Hepatocyte (in vitro differentiated cells): ENCODE data around the gene SLC6A11.

ENCODE experiments used
- EZH2 ChIP-seq: fragments of 200-600 bp; sonication (generic); IDR thresholded peaks from 2 replicates; pipeline ENCODE4 v1.6.1; 2016; ENCODE audit warnings: antibody characterized with exemption, mild to moderate bottlenecking, borderline replicate concordance
- TF ChIP-seq, protein P1 (sequence below): fragments of 200-600 bp; sonication (generic); IDR thresholded peaks from 2 replicates; pipeline ENCODE4 v1.5.1; 2016; ENCODE audit warnings: antibody characterized with exemption, mild to moderate bottlenecking; ENCODE audit not compliant: poor library complexity

DNA sequence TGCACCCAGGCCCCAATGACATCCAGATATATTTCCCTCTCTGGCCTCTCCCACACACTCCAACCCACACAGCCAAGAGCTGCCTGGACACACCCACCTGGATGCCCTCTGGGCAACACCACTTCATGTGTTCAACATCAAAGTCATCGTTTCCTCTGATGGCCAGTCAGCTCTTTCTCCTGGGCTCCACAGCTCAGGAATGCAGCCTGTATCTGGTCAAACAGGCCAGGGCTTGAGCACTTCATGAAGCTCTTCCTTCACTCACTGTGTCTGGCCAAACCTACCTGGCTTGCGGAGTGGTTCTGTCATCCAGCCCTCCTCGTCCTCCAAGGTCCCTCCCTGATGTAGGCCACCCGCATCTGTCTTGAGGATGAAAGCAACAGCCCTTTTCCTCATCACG is 35.8 kb upstream of the SLC6A11 start:
- TF ChIP-seq, protein P1, sequence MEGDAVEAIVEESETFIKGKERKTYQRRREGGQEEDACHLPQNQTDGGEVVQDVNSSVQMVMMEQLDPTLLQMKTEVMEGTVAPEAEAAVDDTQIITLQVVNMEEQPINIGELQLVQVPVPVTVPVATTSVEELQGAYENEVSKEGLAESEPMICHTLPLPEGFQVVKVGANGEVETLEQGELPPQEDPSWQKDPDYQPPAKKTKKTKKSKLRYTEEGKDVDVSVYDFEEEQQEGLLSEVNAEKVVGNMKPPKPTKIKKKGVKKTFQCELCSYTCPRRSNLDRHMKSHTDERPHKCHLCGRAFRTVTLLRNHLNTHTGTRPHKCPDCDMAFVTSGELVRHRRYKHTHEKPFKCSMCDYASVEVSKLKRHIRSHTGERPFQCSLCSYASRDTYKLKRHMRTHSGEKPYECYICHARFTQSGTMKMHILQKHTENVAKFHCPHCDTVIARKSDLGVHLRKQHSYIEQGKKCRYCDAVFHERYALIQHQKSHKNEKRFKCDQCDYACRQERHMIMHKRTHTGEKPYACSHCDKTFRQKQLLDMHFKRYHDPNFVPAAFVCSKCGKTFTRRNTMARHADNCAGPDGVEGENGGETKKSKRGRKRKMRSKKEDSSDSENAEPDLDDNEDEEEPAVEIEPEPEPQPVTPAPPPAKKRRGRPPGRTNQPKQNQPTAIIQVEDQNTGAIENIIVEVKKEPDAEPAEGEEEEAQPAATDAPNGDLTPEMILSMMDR = no peak
- no peak for TF ChIP-seq EZH2
